Measurements from ENCODE around the gene GBF1.

Gene GBF1

GRCh38 chr10:102269017-102269416 is 23.7 kb downstream of the GBF1 start:
- H3K9ac ChIP-seq (ENCODE audit: insufficient read length), result no peak overlapping the region
- no peaks in the 10 kb centered on the region for H3K9me3 ChIP-seq (ENCODE audit: low read depth, low read length)
- H3K36me3 ChIP-seq (ENCODE audit: insufficient read depth, low read length), result no peaks in the 10 kb centered on the region
- TF ChIP-seq FOXP2 (optimal IDR thresholded peaks at IDR 0.05; ENCODE audit: control extremely low read depth, extremely low read length, insufficient read depth), result no peak
- TF ChIP-seq EZH2 (IDR thresholded peaks at IDR 0.05), result no peak
- no peak for TF ChIP-seq POLR2AphosphoS5 (IDR thresholded peaks at IDR 0.05; ENCODE audit: borderline replicate concordance, low read depth, low read length)
- no peak overlapping the region for H3K27ac ChIP-seq
- DNase-seq (ENCODE audit: low read depth, low spot score), result no peak
- H3K4me3 ChIP-seq, result no peak overlapping the region

GRCh38 chr10:102274062-102274461 is 28.7 kb downstream of the GBF1 start:
- Histone ChIP-seq H3K27ac (no peak overlapping the region), H3K9ac (ENCODE audit: insufficient read length) (no peak overlapping the region), H3K9me3 (ENCODE audit: low read depth, low read length) (no peaks in the 10 kb centered on the region), H3K36me3 (ENCODE audit: insufficient read depth, low read length) (no peaks in the 10 kb centered on the region), H3K4me3 (no peak overlapping the region)
- no peak for TF ChIP-seq EZH2 (IDR thresholded peaks at IDR 0.05)
- no peak for TF ChIP-seq FOXP2 (optimal IDR thresholded peaks at IDR 0.05; ENCODE audit: control extremely low read depth, extremely low read length, insufficient read depth)
- no peak for TF ChIP-seq POLR2AphosphoS5 (IDR thresholded peaks at IDR 0.05; ENCODE audit: borderline replicate concordance, low read depth, low read length)
- no peak for DNase-seq (ENCODE audit: low read depth, low spot score)

- Histone ChIP-seq H3K27ac (no peak overlapping the region), H3K4me3 (no peak overlapping the region), H3K9ac (ENCODE audit: insufficient read length) (no peak overlapping the region), H3K9me3 (ENCODE audit: low read depth, low read length) (no peaks in the 10 kb centered on the region), H3K36me3 (ENCODE audit: insufficient read depth, low read length) (no peaks in the 10 kb centered on the region)
- TF ChIP-seq FOXP2 (optimal IDR thresholded peaks at IDR 0.05; ENCODE audit: control extremely low read depth, extremely low read length, insufficient read depth), result no peak
- no peak for TF ChIP-seq EZH2 (IDR thresholded peaks at IDR 0.05)
- TF ChIP-seq POLR2AphosphoS5 (IDR thresholded peaks at IDR 0.05; ENCODE audit: borderline replicate concordance, low read depth, low read length), result no peak
- no peak for DNase-seq (ENCODE audit: low read depth, low spot score)
These were observed 30.0 kb downstream of the GBF1 start for GRCh38 chr10:102275343-102275742.

- TF ChIP-seq FOXP2 (optimal IDR thresholded peaks at IDR 0.05; ENCODE audit: control extremely low read depth, extremely low read length, insufficient read depth) (no peak), EZH2 (IDR thresholded peaks at IDR 0.05) (no peak), POLR2AphosphoS5 (IDR thresholded peaks at IDR 0.05; ENCODE audit: borderline replicate concordance, low read depth, low read length) (no peak)
- no peak for DNase-seq (ENCODE audit: low read depth, low spot score)
- Histone ChIP-seq H3K27ac (no peak overlapping the region), H3K4me3 (no peak overlapping the region), H3K9ac (ENCODE audit: insufficient read length) (no peak overlapping the region), H3K36me3 (ENCODE audit: insufficient read depth, low read length) (no peaks in the 10 kb centered on the region), H3K9me3 (ENCODE audit: low read depth, low read length) (no peaks in the 10 kb centered on the region)
These were observed 33.8 kb downstream of the GBF1 start for GRCh38 chr10:102279104-102279503.

- no peak for DNase-seq (ENCODE audit: low read depth, low spot score)
- no peak overlapping the region for H3K27ac ChIP-seq
- no peak overlapping the region for H3K9ac ChIP-seq (ENCODE audit: insufficient read length)
- no peak overlapping the region for H3K4me3 ChIP-seq
- no peaks in the 10 kb centered on the region for H3K9me3 ChIP-seq (ENCODE audit: low read depth, low read length)
- no peak for TF ChIP-seq EZH2 (IDR thresholded peaks at IDR 0.05)
- no peak for TF ChIP-seq POLR2AphosphoS5 (IDR thresholded peaks at IDR 0.05; ENCODE audit: borderline replicate concordance, low read depth, low read length)
- no peaks in the 10 kb centered on the region for H3K36me3 ChIP-seq (ENCODE audit: insufficient read depth, low read length)
These were observed 35.2 kb downstream of the GBF1 start for GRCh38 chr10:102280397-102281101.

GRCh38 chr10:102281102-102281487 is 35.8 kb downstream of the GBF1 start:
- no peaks in the 10 kb centered on the region for H3K36me3 ChIP-seq (ENCODE audit: insufficient read depth, low read length)
- no peak overlapping the region for H3K4me3 ChIP-seq
- no peaks in the 10 kb centered on the region for H3K9me3 ChIP-seq (ENCODE audit: low read depth, low read length)
- no peak overlapping the region for H3K27ac ChIP-seq
- TF ChIP-seq POLR2AphosphoS5 (IDR thresholded peaks at IDR 0.05; ENCODE audit: borderline replicate concordance, low read depth, low read length), result no peak
- TF ChIP-seq EZH2 (IDR thresholded peaks at IDR 0.05), result no peak
- no peak for DNase-seq (ENCODE audit: low read depth, low spot score)
- no peak overlapping the region for H3K9ac ChIP-seq (ENCODE audit: insufficient read length)

GRCh38 chr10:102283488-102283887 is 38.2 kb downstream of the GBF1 start:
- H3K27ac ChIP-seq, result no peak overlapping the region
- H3K4me3 ChIP-seq, result no peak overlapping the region
- no peak overlapping the region for H3K9ac ChIP-seq (ENCODE audit: insufficient read length)
- no peaks in the 10 kb centered on the region for H3K9me3 ChIP-seq (ENCODE audit: low read depth, low read length)
- TF ChIP-seq FOXP2 (optimal IDR thresholded peaks at IDR 0.05; ENCODE audit: control extremely low read depth, extremely low read length, insufficient read depth), result no peak
- no peak for TF ChIP-seq POLR2AphosphoS5 (IDR thresholded peaks at IDR 0.05; ENCODE audit: borderline replicate concordance, low read depth, low read length)
- no peak for TF ChIP-seq EZH2 (IDR thresholded peaks at IDR 0.05)
- no peak for DNase-seq (ENCODE audit: low read depth, low spot score)
- no peaks in the 10 kb centered on the region for H3K36me3 ChIP-seq (ENCODE audit: insufficient read depth, low read length)

- TF ChIP-seq POLR2AphosphoS5 (IDR thresholded peaks at IDR 0.05; ENCODE audit: borderline replicate concordance, low read depth, low read length) (no peak), FOXP2 (optimal IDR thresholded peaks at IDR 0.05; ENCODE audit: control extremely low read depth, extremely low read length, insufficient read depth) (no peak), EZH2 (IDR thresholded peaks at IDR 0.05) (no peak)
- H3K27ac ChIP-seq, result no peak overlapping the region
- H3K36me3 ChIP-seq (ENCODE audit: insufficient read depth, low read length), result no peaks in the 10 kb centered on the region
- H3K4me3 ChIP-seq, result no peak overlapping the region
- DNase-seq (ENCODE audit: low read depth, low spot score), result no peak
- no peaks in the 10 kb centered on the region for H3K9me3 ChIP-seq (ENCODE audit: low read depth, low read length)
- no peak overlapping the region for H3K9ac ChIP-seq (ENCODE audit: insufficient read length)
These were observed 38.6 kb downstream of the GBF1 start for GRCh38 chr10:102283890-102284289.

GRCh38 chr10:102284531-102284930 is 39.2 kb downstream of the GBF1 start:
- Histone ChIP-seq H3K36me3 (ENCODE audit: insufficient read depth, low read length) (no peaks in the 10 kb centered on the region), H3K27ac (no peak overlapping the region), H3K9ac (ENCODE audit: insufficient read length) (no peak overlapping the region), H3K4me3 (no peak overlapping the region), H3K9me3 (ENCODE audit: low read depth, low read length) (no peaks in the 10 kb centered on the region)
- TF ChIP-seq FOXP2 (optimal IDR thresholded peaks at IDR 0.05; ENCODE audit: control extremely low read depth, extremely low read length, insufficient read depth) (no peak), EZH2 (IDR thresholded peaks at IDR 0.05) (no peak), POLR2AphosphoS5 (IDR thresholded peaks at IDR 0.05; ENCODE audit: borderline replicate concordance, low read depth, low read length) (no peak)
- DNase-seq (ENCODE audit: low read depth, low spot score), result no peak
